Panc1 (cell line): Measurements from ENCODE around the gene ALOX5. TPM values are rescaled to one million over a fixed set of nuclear protein-coding genes. Genes with fewer than 3 reads are reported as not detected.

Experiments used
- ATAC-seq: fragments of 200-7000 bp; cut with Tn5 transposase; 2 replicates; pipeline ENCODE4 v1.9.1; 2020; ENCODE audit warnings: mild to moderate bottlenecking, moderate library complexity
- BruUV-seq: library from RNA; stranded (reverse); fragments of 400-500 nt; replicated peaks from 2 replicates; lab custom pipeline; 2021; lab: Mats Ljungman, UMichigan
- CTCF ChIA-PET: fragments of 300-600 bp; sonication (Branson Sonifier 250); formaldehyde crosslinking; loops from one replicate; lab custom pipeline; 2022; ENCODE audit warnings: antibody characterized with exemption; lab: Charles Lee
- POLR2A ChIA-PET: fragments of 300-600 bp; sonication (Branson Sonifier 250); formaldehyde crosslinking; loops from one replicate; lab custom pipeline; 2022; ENCODE audit warnings: antibody characterized with exemption; lab: Charles Lee
- DNase-seq: peaks from one replicate; pipeline ENCODE4 v3.0.0-alpha.2; 2010; ENCODE audit warnings: low read depth, low spot score
- H3K27ac ChIP-seq: 2 replicates; pipeline ENCODE4 v1.5.1; 2011; ENCODE audit warnings: mild to moderate bottlenecking, low read length, inconsistent platforms
- H3K27me3 ChIP-seq: fragments of 200-500 bp; sonication (Bioruptor generic); 2 replicates; pipeline ENCODE4 v1.6.0; 2014; ENCODE audit warnings: low read length, inconsistent platforms; ENCODE audit not compliant: control insufficient read depth, insufficient read depth
- H3K36me3 ChIP-seq: fragments of 200-500 bp; sonication (Bioruptor generic); 2 replicates; pipeline ENCODE4 v1.5.1; 2014; ENCODE audit warnings: inconsistent platforms, mild to moderate bottlenecking, low read length, moderate library complexity; ENCODE audit not compliant: control insufficient read depth, insufficient read depth
- H3K4me1 ChIP-seq: 2 replicates; pipeline ENCODE4 v1.5.1; 2011; ENCODE audit warnings: inconsistent platforms, mild to moderate bottlenecking, low read length, moderate library complexity; ENCODE audit not compliant: control insufficient read depth, insufficient read depth
- H3K4me3 ChIP-seq, 2 experiments: 2 replicates each; pipeline ENCODE4 v1.5.1; 2011 to 2012; ENCODE audit warnings: low read depth in 2 of 2, low read length in 2 of 2, mild to moderate bottlenecking in 2 of 2, inconsistent platforms in 1 of 2, moderate library complexity in 1 of 2
- H3K9me3 ChIP-seq: fragments of 200-500 bp; sonication (Bioruptor generic); 2 replicates; pipeline ENCODE4 v1.5.1; 2014; ENCODE audit warnings: low read depth, mild to moderate bottlenecking, inconsistent platforms, low read length, moderate library complexity; ENCODE audit not compliant: control insufficient read depth, insufficient read depth
- POLR2AphosphoS5 ChIP-seq: IDR thresholded peaks from 2 replicates; pipeline ENCODE4 v1.6.1; 2012; ENCODE audit warnings: mild to moderate bottlenecking, low read depth, low read length, moderate library complexity
- SIN3A ChIP-seq: IDR thresholded peaks from 2 replicates; pipeline ENCODE4 v1.6.1; 2012; ENCODE audit warnings: low read depth, mild to moderate bottlenecking, low read length, moderate library complexity, borderline replicate concordance; ENCODE audit not compliant: insufficient read depth
- TCF7L2 ChIP-seq: IDR thresholded peaks from 2 replicates; pipeline ENCODE4 v1.6.1; 2011; ENCODE audit warnings: mild to moderate bottlenecking, low read depth, low read length, inconsistent platforms
- in situ Hi-C: cut with HindIII; loops from 2 replicates; pipeline ENCODE4 v1.10.0; 2016; ENCODE audit warnings: low sequenced_read_pairs, low pct_unique_long_range_greater_than_20kb
- intact Hi-C: fragments of 100-400 bp; cut with micrococcal nuclease; formaldehyde crosslinking; loops from one replicate; pipeline ENCODE4 v1.10.0; 2022; ENCODE audit not compliant: unreplicated experiment
- total RNA-seq: library from RNA; stranded (reverse); gene quantifications from one replicate; pipeline ENCODE4 v1.2.1, GENCODE V29; 2021; ENCODE audit not compliant: unreplicated experiment
- TF ChIP-seq, protein P1 (sequence below), 2 experiments: IDR thresholded peaks; 2 replicates each; pipeline ENCODE4 v1.6.1; 2011 to 2012; ENCODE audit warnings: low read depth in 2 of 2, control low read depth in 1 of 2, low read length in 1 of 2, mild to moderate bottlenecking in 1 of 2, moderate library complexity in 1 of 2; ENCODE audit not compliant: insufficient read depth in 1 of 2
- TF ChIP-seq, protein P2 (sequence below): fragments of 450-650 bp; IDR thresholded peaks from 2 replicates; pipeline ENCODE4 v1.5.1; 2017; ENCODE audit warnings: mild to moderate bottlenecking

The ALOX5 gene
- total RNA-seq, 1 experiment from 2014 or later: 0.82 TPM

DNA sequence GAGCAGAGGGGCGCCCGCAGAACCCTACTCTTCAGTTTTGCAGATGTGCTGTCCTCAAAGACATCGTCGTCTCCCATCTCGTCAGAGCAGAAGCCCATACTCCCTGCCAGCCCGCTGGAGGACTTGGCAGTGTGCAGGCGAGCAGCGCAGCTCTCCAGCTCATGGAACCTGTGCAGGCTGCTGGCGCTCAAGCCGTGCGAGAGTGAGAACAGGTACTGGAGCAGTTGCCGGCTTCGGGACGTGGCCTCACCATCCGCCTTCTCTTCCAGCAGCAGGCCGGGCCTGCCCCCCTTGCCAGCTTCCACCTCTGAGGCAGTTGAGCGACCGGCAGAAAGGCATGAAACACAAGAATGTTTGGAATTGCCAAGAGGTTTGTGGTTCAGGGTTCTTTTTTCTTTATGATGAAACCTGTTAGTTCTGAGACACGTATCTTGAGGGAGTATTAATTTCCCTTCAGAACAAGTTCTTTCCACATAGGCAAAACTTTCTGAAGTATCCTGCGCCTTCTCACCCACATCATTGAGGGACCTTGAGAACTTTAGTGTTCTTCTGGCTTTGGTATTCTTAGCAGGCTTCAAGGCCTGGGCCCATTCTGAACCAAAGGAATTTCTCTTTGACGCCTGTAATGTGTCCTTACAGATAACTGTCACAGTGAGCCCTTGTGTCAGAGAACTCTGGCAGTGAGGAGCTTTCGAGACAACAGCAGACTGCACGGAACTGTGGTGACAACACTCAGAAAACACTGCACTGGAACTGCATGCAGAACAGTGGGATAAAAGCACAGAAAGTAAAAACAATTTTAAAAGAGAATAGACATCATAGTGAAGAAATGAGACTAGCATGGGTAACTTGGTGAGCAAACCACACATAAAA, 89.5 kb downstream of the ALOX5 start:
- in situ Hi-C loops: no loop called here

DNA sequence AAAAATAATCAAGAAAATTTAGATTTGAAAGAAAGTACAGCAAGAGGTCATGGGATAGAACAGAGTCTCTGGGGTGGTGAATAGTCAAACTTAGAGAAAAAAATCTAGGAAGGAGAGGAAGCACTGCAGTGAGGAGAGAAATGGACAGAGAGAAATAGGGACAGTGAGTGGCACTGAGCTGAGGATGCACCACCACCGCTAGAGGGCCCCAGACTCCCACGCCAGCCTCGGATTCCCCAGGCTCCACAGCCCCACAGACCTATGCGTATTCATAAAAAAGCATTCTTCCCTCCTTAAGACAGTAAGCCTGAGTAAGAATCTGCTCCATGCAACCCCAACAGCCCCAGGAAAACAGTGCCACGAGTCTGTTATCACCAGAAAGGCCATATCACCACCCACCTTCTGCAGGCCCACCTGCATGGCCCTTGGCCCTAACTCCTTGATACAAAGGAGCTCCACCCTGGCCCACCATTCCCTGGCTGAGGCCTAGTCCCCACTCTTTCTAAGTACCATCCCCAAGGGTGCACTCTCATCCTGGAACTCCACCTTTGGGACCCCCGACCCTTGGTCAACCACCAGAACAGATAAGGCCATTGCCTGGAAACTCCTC, 91.0 kb downstream of the ALOX5 start:
- ChIA-PET CTCF (interaction anchor here (0.6 to 1.7 kb wide), 4 partner anchors 116 to 211 kb away, joined by 3 to 6 read pairs (median 4); partner anchors contain the start of gene ZFAND4), POLR2A (no interaction called here)
- Histone ChIP-seq H3K4me3 (no peak overlapping the region), H3K36me3 (no peaks in the 10 kb centered on the region), H3K9me3 (no peaks in the 10 kb centered on the region), H3K4me1 (peaks cover 39% of the 10 kb centered on the region), H3K27me3 (no peaks in the 10 kb centered on the region), H3K27ac (peak overlapping the region; percentile 52)
- ATAC-seq (peak; percentile 98), DNase-seq (peak; percentile 50)
- in situ Hi-C loops: no loop called here
- intact Hi-C loops: loop anchor here (5.0 kb wide), 1 partner anchor 127 kb away; no protein-coding TSS in a partner anchor
- TF ChIP-seq, protein P1, sequence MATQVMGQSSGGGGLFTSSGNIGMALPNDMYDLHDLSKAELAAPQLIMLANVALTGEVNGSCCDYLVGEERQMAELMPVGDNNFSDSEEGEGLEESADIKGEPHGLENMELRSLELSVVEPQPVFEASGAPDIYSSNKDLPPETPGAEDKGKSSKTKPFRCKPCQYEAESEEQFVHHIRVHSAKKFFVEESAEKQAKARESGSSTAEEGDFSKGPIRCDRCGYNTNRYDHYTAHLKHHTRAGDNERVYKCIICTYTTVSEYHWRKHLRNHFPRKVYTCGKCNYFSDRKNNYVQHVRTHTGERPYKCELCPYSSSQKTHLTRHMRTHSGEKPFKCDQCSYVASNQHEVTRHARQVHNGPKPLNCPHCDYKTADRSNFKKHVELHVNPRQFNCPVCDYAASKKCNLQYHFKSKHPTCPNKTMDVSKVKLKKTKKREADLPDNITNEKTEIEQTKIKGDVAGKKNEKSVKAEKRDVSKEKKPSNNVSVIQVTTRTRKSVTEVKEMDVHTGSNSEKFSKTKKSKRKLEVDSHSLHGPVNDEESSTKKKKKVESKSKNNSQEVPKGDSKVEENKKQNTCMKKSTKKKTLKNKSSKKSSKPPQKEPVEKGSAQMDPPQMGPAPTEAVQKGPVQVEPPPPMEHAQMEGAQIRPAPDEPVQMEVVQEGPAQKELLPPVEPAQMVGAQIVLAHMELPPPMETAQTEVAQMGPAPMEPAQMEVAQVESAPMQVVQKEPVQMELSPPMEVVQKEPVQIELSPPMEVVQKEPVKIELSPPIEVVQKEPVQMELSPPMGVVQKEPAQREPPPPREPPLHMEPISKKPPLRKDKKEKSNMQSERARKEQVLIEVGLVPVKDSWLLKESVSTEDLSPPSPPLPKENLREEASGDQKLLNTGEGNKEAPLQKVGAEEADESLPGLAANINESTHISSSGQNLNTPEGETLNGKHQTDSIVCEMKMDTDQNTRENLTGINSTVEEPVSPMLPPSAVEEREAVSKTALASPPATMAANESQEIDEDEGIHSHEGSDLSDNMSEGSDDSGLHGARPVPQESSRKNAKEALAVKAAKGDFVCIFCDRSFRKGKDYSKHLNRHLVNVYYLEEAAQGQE (IDR thresholded peaks at IDR 0.05; ENCODE audit: insufficient read depth in 1 of 2, low read depth in 2 of 2, low read length in 1 of 2): no peak
- TF ChIP-seq, protein P2, sequence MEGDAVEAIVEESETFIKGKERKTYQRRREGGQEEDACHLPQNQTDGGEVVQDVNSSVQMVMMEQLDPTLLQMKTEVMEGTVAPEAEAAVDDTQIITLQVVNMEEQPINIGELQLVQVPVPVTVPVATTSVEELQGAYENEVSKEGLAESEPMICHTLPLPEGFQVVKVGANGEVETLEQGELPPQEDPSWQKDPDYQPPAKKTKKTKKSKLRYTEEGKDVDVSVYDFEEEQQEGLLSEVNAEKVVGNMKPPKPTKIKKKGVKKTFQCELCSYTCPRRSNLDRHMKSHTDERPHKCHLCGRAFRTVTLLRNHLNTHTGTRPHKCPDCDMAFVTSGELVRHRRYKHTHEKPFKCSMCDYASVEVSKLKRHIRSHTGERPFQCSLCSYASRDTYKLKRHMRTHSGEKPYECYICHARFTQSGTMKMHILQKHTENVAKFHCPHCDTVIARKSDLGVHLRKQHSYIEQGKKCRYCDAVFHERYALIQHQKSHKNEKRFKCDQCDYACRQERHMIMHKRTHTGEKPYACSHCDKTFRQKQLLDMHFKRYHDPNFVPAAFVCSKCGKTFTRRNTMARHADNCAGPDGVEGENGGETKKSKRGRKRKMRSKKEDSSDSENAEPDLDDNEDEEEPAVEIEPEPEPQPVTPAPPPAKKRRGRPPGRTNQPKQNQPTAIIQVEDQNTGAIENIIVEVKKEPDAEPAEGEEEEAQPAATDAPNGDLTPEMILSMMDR: peak; percentile 99
- no TSS peak for BruUV-seq

More for the DNA sequence above, 89.5 kb downstream of the ALOX5 start:
- POLR2A ChIA-PET: no interaction called here
- intact Hi-C loops: no loop called here
- CTCF ChIA-PET: no interaction called here
- Histone ChIP-seq H3K9me3 (no peaks in the 10 kb centered on the region), H3K4me3 (no peak overlapping the region), H3K27ac (no peak overlapping the region), H3K4me1 (peaks cover 25% of the 10 kb centered on the region), H3K36me3 (no peaks in the 10 kb centered on the region), H3K27me3 (no peaks in the 10 kb centered on the region)
- BruUV-seq: no TSS peak
- no peak for ATAC-seq
- TF ChIP-seq, protein P1 (IDR thresholded peaks at IDR 0.05; ENCODE audit: insufficient read depth in 1 of 2, low read depth in 2 of 2, low read length in 1 of 2): no peak
- no peak for TF ChIP-seq SIN3A
- no peak for TF ChIP-seq TCF7L2
- no peak for TF ChIP-seq POLR2AphosphoS5
- TF ChIP-seq, protein P2: no peak
- DNase-seq: no peak
